ENCODE measurements around the gene YES1.

The YES1 gene

GRCh38 chr18:816869-817268 lies 4.8 kb upstream of the YES1 start:
- DNase-seq (ENCODE audit: low spot score), result no peak
- TF ChIP-seq CTCF (IDR thresholded peaks at IDR 0.05; ENCODE audit: extremely low read depth, missing control alignments), result no peak

- no peak for DNase-seq (ENCODE audit: low spot score)
- TF ChIP-seq CTCF (IDR thresholded peaks at IDR 0.05; ENCODE audit: extremely low read depth, missing control alignments), result no peak
Observed at GRCh38 chr18:816088-816653, 4.1 kb upstream of the YES1 start.

- no peak for TF ChIP-seq CTCF (IDR thresholded peaks at IDR 0.05; ENCODE audit: extremely low read depth, missing control alignments)
- no peak for DNase-seq (ENCODE audit: low spot score)
Observed at GRCh38 chr18:815353-815752, 3.3 kb upstream of the YES1 start.

- TF ChIP-seq CTCF (IDR thresholded peaks at IDR 0.05; ENCODE audit: extremely low read depth, missing control alignments), result no peak
- no peak for DNase-seq (ENCODE audit: low spot score)
Observed at GRCh38 chr18:814300-815084, 2.5 kb upstream of the YES1 start.

- no peak for TF ChIP-seq CTCF (IDR thresholded peaks at IDR 0.05; ENCODE audit: extremely low read depth, missing control alignments)
- peak; percentile 32 for DNase-seq (ENCODE audit: low spot score)
Observed at GRCh38 chr18:813172-814071, 1.4 kb upstream of the YES1 start.

- no peak for TF ChIP-seq CTCF (IDR thresholded peaks at IDR 0.05; ENCODE audit: extremely low read depth, missing control alignments)
- DNase-seq (ENCODE audit: low spot score), result peak; percentile 66
Observed at GRCh38 chr18:812376-813171, 532 bp upstream of the YES1 start.
